Smooth muscle cell (in vitro differentiated cells): ENCODE measurements around the gene AFF1. TPM values are rescaled to one million over a fixed set of nuclear protein-coding genes. Genes with fewer than 3 reads are reported as not detected.
"Not testable (repeated sequence)": the region's sequence is repeated elsewhere in the genome, so short reads cannot be mapped to it uniquely, and the experiment has no call there.

Experiments used
- DNase-seq: peaks from one replicate; lab custom pipeline; 2025; ENCODE audit not compliant: unreplicated experiment; lab: John Stamatoyannopoulos, UW
- H2AFZ ChIP-seq: fragments of 200-600 bp; sonication (generic); 2 replicates; pipeline ENCODE4 v1.6.0; 2016; ENCODE audit warnings: antibody characterized with exemption, low read depth, mild to moderate bottlenecking
- H3F3A ChIP-seq: fragments of 200-600 bp; sonication (generic); 2 replicates; pipeline ENCODE4 v1.6.0; 2017; ENCODE audit warnings: antibody characterized with exemption, low read depth
- H3K27ac ChIP-seq: fragments of 200-600 bp; sonication (generic); 2 replicates; pipeline ENCODE4 v1.5.1; 2016; ENCODE audit warnings: low read depth, mild to moderate bottlenecking
- H3K27me3 ChIP-seq: fragments of 200-600 bp; sonication (generic); 2 replicates; pipeline ENCODE4 v1.6.1; 2016; ENCODE audit warnings: low read depth, mild to moderate bottlenecking
- H3K36me3 ChIP-seq: fragments of 200-600 bp; sonication (generic); 2 replicates; pipeline ENCODE4 v1.5.1; 2016; ENCODE audit warnings: low read depth
- H3K4me1 ChIP-seq: fragments of 200-600 bp; sonication (generic); 2 replicates; pipeline ENCODE4 v1.5.1; 2016; ENCODE audit warnings: low read depth
- H3K4me2 ChIP-seq: fragments of 200-600 bp; sonication (generic); 2 replicates; pipeline ENCODE4 v1.6.0; 2016; ENCODE audit warnings: mild to moderate bottlenecking
- H3K4me3 ChIP-seq: fragments of 200-600 bp; sonication (generic); 2 replicates; pipeline ENCODE4 v1.5.1; 2016; ENCODE audit warnings: mild to moderate bottlenecking
- H3K79me2 ChIP-seq: fragments of 200-600 bp; sonication (generic); 2 replicates; pipeline ENCODE4 v1.6.0; 2016; ENCODE audit warnings: low read depth, mild to moderate bottlenecking
- H3K9ac ChIP-seq: fragments of 200-600 bp; sonication (generic); 2 replicates; pipeline ENCODE4 v1.6.0; 2016; ENCODE audit warnings: low read depth
- H3K9me3 ChIP-seq: fragments of 200-600 bp; sonication (generic); replicated peaks from 2 replicates; pipeline ENCODE4 v1.5.1; 2016; ENCODE audit warnings: low read depth
- H4K20me1 ChIP-seq: fragments of 200-600 bp; sonication (generic); 2 replicates; pipeline ENCODE4 v1.6.0; 2016; ENCODE audit warnings: low read depth
- WGBS: methylation state at CpG from one replicate; pipeline ENCODE4 v1.1.7; 2016; ENCODE audit warnings: low lambda C conversion rate; 5-methylcytosine and 5-hydroxymethylcytosine counted together
- polyA plus RNA-seq: library from polyadenylated mRNA; unstranded; fragments of >200 nt; fragmentation: Nextera tagmentation; extraction: Ambion mirVana; gene quantifications from 2 replicates; pipeline ENCODE4 v1.2.1, GENCODE V29; 2016
- total RNA-seq: library from RNA; depleted of rRNA; stranded (reverse); fragments of >200 nt; gene quantifications from 2 replicates; pipeline ENCODE4 v1.2.3, GENCODE V29; 2014
- TF ChIP-seq, protein P1 (sequence below): fragments of 200-600 bp; sonication (generic); IDR thresholded peaks from 2 replicates; pipeline ENCODE4 v1.5.1; 2017; ENCODE audit warnings: borderline replicate concordance, mild to moderate bottlenecking, antibody characterized with exemption; ENCODE audit not compliant: insufficient read depth, poor library complexity, severe bottlenecking

The AFF1 gene
- total and polyA plus RNA-seq, 2 experiments from 2014 or later: 6.6 to 17.7 TPM

GRCh38 chr4:87033902-87034301 lies 99.1 kb downstream of the AFF1 start:
- H3K9me3 ChIP-seq: no peaks in the 10 kb centered on the region
- no peak overlapping the region for H3K4me2 ChIP-seq
- H3K9ac ChIP-seq: no peak overlapping the region
- DNase-seq: no peak
- H3K27ac ChIP-seq: no peak overlapping the region
- H3K4me1 ChIP-seq: peaks cover 84% of the 10 kb centered on the region
- H3K4me3 ChIP-seq: no peak overlapping the region
- no peak overlapping the region for H2AFZ ChIP-seq
- H3K27me3 ChIP-seq: no peaks in the 10 kb centered on the region
- 85% methylated on average over 8 of the region's 8 CpGs for WGBS
- peaks cover 70% of the 10 kb centered on the region for H4K20me1 ChIP-seq
- H3K36me3 ChIP-seq: no peaks in the 10 kb centered on the region
- peaks cover 21% of the 10 kb centered on the region for H3F3A ChIP-seq
- peaks cover 73% of the 10 kb centered on the region for H3K79me2 ChIP-seq
- TF ChIP-seq, protein P1, sequence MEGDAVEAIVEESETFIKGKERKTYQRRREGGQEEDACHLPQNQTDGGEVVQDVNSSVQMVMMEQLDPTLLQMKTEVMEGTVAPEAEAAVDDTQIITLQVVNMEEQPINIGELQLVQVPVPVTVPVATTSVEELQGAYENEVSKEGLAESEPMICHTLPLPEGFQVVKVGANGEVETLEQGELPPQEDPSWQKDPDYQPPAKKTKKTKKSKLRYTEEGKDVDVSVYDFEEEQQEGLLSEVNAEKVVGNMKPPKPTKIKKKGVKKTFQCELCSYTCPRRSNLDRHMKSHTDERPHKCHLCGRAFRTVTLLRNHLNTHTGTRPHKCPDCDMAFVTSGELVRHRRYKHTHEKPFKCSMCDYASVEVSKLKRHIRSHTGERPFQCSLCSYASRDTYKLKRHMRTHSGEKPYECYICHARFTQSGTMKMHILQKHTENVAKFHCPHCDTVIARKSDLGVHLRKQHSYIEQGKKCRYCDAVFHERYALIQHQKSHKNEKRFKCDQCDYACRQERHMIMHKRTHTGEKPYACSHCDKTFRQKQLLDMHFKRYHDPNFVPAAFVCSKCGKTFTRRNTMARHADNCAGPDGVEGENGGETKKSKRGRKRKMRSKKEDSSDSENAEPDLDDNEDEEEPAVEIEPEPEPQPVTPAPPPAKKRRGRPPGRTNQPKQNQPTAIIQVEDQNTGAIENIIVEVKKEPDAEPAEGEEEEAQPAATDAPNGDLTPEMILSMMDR: no peak

DNA sequence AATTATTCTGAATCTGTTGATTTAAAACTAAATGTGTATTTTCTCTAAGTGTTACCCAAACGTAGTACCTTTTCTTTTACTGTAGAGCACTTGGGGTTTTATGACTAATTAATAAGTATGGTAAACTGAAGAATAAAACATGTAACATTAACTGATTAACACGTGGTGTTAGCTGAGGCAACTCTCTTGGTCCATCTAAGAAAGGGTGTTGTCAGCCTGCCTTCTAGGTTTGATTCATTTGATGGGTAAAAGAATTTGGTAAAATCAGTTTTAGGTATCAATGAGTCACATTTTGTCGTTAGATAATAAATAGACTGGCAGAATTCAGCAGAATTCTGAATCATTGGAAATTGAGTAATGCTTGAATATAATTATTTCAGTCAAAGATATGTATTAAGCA lies 99.7 kb downstream of the AFF1 start:
- H3F3A ChIP-seq: peaks cover 21% of the 10 kb centered on the region
- WGBS: 82% methylated on average over 3 of the region's 3 CpGs

GRCh38 chr4:87035881-87036509 lies 101.2 kb downstream of the AFF1 start:
- H3K27ac ChIP-seq: no peak overlapping the region
- TF ChIP-seq, protein P1: no peak
- H3K4me3 ChIP-seq: no peak overlapping the region
- no peaks in the 10 kb centered on the region for H3K9me3 ChIP-seq
- H3K36me3 ChIP-seq: no peaks in the 10 kb centered on the region
- WGBS: 96% methylated on average over 3 of the region's 3 CpGs
- H3K9ac ChIP-seq: no peak overlapping the region
- H3K27me3 ChIP-seq: no peaks in the 10 kb centered on the region
- peaks cover 64% of the 10 kb centered on the region for H4K20me1 ChIP-seq
- H3K79me2 ChIP-seq: peaks cover 80% of the 10 kb centered on the region
- no peak overlapping the region for H2AFZ ChIP-seq
- DNase-seq: no peak
- H3F3A ChIP-seq: peaks cover 16% of the 10 kb centered on the region
- H3K4me2 ChIP-seq: no peak overlapping the region
- peaks cover 81% of the 10 kb centered on the region for H3K4me1 ChIP-seq

More for the DNA sequence above, 99.7 kb downstream of the AFF1 start:
- Histone ChIP-seq H3K36me3 (no peaks in the 10 kb centered on the region), H3K9ac (no peak overlapping the region), H3K4me2 (no peak overlapping the region), H2AFZ (no peak overlapping the region), H3K4me1 (peaks cover 86% of the 10 kb centered on the region), H3K27ac (no peak overlapping the region), H3K9me3 (no peaks in the 10 kb centered on the region), H3K27me3 (no peaks in the 10 kb centered on the region), H3K4me3 (no peak overlapping the region), H3K79me2 (peaks cover 71% of the 10 kb centered on the region), H4K20me1 (peaks cover 70% of the 10 kb centered on the region)
- no peak for DNase-seq
- TF ChIP-seq, protein P1: no peak

DNA sequence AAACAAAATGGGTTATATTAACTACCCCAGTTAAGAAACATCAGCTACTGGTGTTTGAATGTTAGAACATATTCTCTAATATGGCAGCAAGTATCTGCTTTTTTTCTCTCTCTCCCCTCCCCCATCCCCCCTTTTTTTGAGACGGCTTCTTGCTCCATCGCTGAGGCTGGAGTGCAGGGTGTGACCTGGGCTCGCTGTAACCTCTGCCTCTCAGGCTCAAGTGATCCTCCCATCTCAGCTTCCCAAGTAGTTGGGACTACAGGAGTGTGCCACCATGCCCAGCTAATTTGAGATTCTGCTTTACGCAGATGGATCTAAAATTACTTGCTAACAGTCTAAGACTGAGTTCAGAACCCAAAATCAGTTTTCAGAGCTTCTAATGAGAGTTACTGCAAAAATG lies 101.9 kb downstream of the AFF1 start:
- TF ChIP-seq, protein P1: no peak
- Histone ChIP-seq H2AFZ (no peak overlapping the region), H3K36me3 (no peaks in the 10 kb centered on the region), H3K9ac (no peak overlapping the region), H3K4me2 (no peak overlapping the region), H3K79me2 (peaks cover 82% of the 10 kb centered on the region), H3K27ac (no peak overlapping the region), H3K9me3 (no peaks in the 10 kb centered on the region), H3K27me3 (no peaks in the 10 kb centered on the region), H3F3A (peaks cover 9% of the 10 kb centered on the region), H4K20me1 (peaks cover 67% of the 10 kb centered on the region), H3K4me3 (no peak overlapping the region), H3K4me1 (peaks cover 74% of the 10 kb centered on the region)
- 83% methylated on average over 4 of the region's 4 CpGs for WGBS
- no peak for DNase-seq

DNA sequence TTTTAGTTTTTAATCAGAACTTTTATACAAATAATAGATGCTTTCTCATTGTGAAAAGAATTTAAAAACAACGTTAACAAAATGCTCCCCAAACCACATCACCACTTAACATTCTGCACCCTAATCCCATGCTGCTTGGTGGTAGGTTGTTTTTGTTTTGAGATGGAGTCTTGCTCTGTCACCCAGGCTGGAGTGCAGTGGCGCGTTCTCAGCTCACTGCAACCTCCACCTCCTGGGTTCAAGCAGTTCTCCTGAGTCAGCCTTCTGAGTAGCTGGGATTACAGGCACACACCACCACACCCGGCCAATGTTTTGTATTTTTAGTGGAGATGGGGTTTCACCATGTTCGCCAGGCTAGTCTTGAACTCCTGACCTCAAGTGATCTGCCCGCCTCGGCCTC lies 102.4 kb downstream of the AFF1 start:
- not testable (repeated sequence) for H3K9ac ChIP-seq, H3K27me3 ChIP-seq, H3K4me3 ChIP-seq, H3F3A ChIP-seq, H3K9me3 ChIP-seq, H3K4me2 ChIP-seq, H2AFZ ChIP-seq, DNase-seq, H3K36me3 ChIP-seq
- H3K4me1 ChIP-seq: peaks cover 69% of the 10 kb centered on the region
- H3K27ac ChIP-seq: peak overlapping the region; percentile 93
- 46% methylated on average over 7 of the region's 7 CpGs for WGBS
- peaks cover 82% of the 10 kb centered on the region for H3K79me2 ChIP-seq
- peaks cover 67% of the 10 kb centered on the region for H4K20me1 ChIP-seq
